ENCODE measurements around the gene CACNB2.

CACNB2 gene

DNA sequence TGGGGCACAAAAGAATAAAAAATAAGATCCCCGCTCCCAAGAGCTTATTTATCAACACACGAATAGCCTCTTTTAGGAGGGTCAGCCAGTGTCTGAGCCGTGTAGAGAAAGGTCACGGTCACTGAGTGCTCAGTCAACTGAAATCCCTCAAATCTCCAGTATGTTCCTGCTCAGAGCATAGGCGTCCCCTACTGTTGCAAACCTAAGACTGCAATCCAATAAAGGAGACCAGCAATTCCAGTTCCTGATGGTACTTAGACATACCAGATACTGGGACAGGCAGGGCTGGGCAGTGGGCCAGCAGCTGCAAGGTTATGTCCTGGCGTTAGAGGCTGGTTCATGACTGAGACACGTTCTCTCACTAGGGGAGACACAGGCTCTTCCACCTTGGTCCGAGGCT is 93.6 kb downstream of the CACNB2 start:
- no peak for DNase-seq

DNA sequence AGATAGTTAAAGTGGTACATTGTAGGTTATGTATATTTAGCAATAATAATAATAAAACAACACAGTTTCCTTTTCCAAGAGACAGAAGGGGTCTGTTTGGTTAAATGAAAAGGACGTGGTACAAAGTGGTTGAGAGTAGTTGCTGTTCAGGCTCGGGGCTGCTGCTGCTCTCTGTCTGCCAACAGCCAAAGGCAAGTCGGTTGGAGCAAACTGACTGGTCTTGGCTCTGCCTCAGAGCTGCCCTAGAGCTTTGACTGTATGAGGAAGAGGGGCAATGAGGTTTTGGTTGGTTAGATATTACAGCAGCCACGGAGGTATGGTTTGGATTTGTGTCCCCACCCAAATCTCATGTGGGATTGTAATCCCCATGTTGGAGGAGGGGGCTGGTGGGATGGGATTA is 95.3 kb downstream of the CACNB2 start:
- no peak for DNase-seq

DNA sequence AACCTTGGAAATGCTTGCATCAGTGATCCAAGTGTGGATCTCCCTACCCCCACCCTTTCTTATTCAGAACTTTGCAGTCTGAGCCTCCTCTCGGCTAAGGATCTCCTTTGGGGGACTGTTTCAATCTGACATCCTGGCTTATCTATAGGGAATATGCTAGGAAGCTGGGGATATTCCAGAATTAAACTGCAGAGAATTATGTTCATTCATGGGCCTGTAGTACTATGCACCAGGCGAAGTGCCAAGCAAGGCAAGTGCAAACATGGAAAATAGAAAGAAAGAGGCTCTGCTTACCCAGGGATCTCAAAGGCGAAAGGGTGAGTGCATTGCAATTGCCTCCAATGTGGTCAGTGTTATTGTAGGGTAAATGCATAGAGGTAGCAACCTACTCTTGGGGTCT is 96.5 kb downstream of the CACNB2 start:
- DNase-seq: no peak

DNA sequence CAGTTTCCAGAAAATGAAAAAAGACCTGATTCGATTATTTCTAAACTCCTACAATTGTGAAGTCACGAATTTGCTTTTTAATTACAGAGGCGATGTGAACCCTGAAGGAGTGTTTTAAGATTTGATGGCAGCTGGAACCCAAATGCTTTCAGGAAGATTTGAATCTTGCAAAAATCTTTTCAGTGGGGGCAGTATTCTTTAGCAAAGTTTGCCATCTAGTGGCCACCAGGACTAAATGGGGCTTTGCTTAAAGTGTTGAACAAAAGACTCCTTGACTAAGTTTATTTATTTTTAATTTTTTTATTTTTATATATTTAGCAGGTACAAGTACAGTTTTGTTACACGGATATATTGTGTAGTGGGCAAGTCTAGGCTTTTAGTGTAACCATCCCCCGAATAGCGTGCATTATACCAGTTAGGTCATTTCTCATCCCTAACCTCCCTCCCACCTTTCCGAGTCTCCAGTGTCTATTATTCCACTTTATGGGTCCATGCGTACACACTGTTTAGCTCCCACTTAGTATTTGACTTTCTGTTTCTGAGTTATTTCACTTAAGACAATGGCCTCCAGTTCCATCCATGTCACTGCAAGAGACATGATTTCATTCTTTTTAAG is 98.8 kb downstream of the CACNB2 start:
- DNase-seq: peak; percentile 53

DNA sequence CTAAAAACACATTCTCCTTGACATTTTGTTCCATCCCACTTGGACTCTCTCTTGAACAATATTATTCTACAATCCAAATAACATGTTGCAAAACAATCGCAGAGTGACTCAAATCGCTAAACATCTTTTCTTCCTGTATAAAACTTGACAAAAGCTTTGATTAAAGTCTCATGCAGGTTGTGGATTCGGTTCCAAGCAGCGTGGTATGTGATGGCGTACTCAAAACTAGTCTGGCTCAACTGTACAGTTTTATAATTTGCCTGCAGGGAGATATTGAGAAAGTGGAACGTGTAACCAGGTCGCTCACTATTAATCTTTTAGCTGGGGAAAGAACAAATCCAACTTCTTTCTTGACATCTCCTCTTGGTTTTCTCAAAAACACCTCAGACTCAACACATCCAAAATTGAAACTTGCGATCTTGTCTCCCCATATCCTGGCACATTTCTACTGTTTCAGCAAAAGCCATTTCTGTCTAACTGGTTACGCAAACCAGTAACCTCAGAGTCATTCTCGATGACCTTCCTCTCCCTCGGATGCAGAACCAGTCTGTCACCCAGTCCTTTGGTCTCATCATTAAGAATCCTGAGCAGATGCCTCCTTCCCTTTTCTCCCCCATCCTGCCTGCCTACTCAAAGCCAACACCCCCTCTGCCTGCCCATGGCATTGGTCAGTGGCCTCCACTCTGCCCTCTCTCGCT is 100.1 kb downstream of the CACNB2 start:
- DNase-seq: no peak

DNA sequence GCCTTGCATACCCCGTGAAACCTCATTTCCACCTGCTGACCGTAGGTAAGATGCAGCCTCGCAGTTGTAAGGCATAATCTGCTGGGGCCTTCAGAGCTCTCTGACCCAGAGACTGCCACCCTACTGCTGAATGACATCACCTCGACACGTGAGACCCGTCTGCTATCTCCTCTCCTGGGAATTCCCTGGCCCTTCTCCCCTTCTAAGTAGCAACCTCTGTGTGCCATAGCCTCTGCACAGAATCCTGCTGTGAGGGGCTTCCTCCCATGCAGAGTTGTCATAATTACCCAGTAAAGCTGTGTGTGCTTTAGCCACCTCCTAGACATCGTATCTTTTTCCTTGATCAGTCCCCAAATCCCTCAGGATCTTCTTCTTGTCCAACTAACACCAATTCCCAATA is 106.7 kb downstream of the CACNB2 start:
- DNase-seq: no peak

DNA sequence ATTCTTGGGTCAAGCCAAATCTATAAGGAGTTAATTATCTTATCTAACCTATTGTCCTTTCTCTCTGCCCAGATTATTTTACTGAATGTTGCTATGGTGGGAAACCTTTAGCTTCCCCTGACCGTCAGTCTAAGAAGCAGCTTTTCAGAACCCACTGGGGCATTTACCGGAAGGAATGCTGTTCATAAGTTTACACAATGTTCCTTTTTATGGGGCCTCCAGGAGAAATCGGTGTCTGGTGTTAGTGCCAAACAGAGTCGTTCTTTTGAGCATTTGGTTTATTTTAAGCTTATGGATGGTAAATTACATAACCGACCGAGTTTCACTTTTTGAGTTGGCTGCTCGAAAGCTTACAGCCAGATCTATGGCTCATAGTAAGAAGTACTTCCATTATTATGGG is 111.9 kb downstream of the CACNB2 start:
- DNase-seq: no peak

DNA sequence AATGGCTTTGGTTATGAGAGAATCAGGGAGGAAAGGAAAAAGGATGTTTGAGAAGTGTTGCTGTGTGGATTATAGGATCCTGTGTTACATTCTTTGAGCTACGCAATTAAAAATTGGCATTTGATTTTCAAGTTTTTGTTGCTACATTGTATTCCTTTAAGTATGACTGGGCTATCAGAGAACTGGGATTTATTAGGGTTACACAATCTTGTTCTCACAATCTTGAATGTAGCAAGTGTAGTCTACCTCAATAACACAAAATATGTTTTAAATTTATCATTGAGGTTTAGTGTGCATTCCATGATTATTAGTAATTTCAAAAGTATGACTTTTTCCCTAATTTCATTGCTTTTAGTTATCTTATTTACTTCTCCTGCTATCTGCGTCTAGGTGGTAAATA is 113.9 kb downstream of the CACNB2 start:
- no peak for DNase-seq

DNA sequence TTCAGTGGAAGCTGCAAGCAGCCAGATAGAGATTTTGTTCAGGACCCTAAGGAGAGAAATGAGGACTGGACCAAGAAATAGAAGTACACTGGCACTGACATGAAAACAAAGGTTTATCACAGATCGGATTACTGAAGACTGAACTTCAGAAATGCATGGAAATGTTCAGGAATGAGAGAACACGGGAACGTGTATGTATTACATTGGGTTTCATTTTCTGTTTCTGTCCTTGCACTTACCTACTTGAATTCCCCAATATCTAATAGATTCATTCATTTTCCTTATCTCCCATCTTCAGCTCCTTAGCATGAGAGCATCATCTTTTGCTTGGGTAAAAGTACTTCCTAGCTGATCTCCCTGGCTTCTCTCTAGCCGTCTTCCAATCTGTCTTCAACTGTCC is 114.5 kb downstream of the CACNB2 start:
- DNase-seq: no peak

DNA sequence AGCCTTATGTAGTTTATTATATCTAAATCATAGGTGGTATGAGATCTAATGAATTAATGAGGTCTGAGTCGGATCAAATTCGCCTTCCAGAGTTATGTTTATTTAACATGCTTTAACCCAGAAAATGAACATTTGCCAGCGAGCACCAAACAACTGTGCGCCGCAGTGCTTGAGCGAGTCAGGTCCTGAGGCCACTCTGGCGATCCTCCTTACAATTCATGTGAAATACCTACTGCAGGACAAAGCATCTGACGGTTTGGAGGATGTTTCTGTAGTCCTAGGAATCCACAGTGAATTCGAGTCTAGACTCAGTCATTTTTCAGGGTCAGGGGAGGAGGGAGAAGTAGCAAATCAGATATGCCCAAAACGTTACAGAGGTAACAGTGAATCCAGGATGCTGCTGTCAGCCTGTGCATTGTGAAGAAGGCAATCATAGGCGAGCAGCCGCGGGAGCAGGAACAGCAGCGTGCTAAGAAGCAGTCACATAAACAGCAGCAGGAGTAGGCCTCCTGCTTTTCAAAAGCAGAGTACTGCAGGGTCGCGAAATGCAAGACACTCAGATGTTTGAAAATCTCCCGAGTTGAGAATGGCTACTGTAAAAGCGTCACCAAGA is 120.2 kb downstream of the CACNB2 start:
- no peak for DNase-seq

DNA sequence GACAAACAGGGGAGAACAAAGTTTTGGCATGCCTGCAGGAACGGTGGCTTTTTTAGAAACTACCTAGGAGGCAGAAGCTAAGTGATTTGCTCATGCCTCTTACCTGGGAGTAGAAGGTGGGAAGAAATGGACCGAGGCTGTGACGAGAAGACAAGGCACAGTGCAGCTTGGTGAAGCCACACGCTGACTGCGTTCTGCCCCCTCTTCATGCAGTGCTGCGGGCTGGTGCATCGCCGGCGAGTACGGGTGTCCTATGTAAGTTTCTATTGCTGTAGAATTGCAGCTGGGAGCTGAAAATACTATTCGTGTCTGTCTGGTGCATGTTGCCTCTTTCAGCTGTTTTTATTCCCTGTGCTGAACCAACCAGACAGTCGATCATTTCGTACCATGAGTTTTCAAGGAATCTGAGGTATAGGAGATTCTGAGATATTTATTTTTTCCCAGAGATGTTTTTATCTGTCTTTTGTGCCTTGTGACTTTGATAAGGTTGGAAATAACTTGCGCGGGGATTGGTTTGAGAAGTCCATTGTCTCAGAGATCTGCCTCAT is 120.9 kb downstream of the CACNB2 start:
- no peak for DNase-seq

DNA sequence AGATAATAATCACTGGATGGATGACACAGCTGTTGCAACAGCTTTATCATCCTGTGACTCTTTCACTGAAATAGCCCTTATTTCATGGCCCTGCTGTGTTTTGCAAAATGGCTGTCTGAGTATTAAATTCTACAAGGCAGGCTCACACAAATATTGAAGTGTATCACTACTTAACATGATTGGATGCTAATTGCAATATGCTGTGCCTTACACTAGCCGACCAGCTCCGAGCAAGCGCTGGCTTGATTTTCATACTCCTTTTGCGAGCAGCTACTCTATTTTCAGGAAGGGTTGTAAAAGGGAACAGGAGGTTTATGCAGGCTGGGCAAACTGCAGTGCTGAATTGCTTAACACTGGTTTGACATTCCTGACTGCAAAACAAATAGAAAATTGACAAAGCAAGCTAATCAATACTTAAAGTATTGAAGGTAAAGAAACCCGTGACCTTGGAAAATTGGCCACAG is 121.6 kb downstream of the CACNB2 start:
- DNase-seq: no peak

DNA sequence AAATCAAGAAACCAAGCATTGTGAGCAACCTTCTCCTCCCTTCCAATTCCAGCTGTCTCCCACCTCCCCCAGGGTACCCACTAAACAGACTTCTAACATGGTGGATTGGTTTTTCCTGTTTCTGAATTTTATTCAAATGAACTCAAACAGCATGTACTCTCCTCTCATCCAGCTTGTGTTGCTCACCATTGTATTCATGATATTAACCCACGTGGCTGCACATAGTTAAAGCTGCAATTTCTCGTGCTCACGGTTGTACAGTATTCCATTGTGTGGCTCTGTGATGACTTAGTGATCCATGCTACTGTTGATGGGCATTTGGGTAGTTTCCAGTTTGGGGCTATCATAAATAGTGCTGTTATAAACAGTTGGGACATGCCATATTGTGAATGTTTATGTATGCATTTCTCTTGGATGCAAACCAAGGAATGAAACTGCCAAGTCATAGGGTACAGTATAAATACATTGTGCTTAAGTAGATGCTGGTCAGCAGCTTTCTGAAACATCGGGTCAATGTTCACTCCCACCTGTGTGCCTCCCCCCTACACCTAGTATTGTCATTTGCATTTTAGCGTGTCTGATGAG is 124.3 kb downstream of the CACNB2 start:
- DNase-seq: no peak

DNA sequence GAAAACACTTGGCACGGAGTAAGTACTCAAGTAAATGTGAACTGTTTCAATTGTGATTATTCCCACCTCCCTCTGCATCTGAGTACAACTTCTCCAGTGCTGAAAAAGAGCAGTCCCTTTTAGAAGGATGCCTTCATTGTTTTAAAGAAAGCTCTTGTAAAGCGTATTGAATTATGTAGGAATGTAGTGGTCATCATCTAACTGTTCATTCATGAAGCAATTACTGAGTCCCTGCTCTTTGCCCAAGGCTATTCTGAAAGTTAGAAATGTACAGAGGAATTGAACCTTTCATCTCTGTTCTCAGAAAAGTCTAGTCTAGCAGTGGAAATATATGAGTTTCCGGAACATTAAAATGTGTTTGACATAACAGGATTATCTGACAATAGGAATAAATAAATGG is 127.8 kb downstream of the CACNB2 start:
- no peak for DNase-seq

DNA sequence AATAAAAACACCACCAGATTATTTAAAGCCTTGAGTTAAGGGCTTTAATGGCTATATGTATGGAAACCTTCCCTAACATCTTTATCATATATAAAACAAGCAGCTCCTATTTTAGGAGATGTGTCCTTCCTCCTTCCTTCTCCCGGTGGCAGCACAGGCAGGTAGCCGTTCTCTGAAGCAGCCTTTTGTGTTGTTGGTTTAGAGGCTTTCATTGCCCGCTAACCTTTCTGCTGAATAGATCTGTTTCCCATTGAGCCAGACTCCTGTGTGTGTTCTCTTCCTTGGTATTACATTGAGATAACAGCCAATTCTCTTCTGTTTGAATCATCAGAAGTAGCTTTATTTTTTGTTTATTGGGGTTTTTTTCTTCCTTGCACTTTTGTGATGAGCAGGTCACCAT is 131.3 kb downstream of the CACNB2 start:
- DNase-seq: no peak

DNA sequence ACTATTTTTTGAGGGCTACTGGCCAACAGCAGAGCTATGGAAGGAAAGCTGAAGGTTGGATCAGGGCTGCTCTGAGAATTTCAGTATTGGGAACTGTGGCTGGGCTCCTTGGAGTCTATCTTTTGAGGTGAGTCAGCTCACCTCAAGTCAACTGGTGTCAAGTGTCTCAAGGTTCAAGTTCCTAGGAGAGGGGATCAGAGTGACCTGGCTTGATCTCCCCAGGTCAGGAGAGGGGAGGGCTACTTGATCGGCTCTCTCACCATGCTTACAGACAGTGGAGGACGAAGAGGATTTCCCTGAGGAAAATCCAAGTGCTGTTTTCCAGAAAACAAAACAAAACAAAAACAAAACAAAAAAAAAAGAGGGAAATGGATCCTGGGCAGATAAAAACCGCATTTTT is 132.8 kb downstream of the CACNB2 start:
- DNase-seq: no peak

DNA sequence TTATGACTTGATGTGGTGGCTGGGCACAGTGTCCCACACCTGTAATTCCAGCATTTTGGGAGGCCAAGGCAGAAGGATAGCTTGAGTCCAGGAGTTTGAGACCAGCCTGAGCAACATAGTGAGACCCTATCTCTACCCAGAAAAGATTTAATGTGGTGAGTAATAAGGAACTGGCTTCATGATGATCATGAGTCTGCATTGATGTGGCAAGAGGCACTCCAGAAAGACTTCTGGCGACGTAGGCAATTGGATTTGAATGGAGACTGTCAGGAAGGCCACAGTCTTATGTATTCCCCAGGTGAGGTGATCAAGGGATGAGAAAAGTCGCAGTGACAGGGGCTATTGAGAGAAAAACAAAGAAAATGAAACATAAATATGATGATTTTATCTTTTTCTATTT is 138.0 kb downstream of the CACNB2 start:
- DNase-seq: no peak

DNA sequence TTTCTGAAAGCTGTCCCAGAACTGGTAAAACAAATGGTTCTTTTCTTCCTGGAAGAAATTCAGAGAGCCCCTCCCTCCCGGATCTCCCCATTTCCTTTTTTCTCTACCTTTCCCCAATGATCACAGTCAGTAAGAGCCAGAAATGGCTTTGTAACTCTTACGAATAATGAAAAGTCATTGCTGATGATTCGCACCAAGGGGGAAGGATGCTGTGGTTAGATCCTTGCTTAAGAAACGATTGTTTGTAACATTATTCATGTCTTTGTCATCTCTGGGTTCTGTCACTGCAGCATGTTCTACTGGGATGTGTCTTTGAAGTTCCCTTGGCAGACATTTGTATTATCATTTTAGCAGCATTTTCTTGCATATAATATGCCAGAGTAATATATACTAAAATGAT is 138.9 kb downstream of the CACNB2 start:
- peak; percentile 75 for DNase-seq

DNA sequence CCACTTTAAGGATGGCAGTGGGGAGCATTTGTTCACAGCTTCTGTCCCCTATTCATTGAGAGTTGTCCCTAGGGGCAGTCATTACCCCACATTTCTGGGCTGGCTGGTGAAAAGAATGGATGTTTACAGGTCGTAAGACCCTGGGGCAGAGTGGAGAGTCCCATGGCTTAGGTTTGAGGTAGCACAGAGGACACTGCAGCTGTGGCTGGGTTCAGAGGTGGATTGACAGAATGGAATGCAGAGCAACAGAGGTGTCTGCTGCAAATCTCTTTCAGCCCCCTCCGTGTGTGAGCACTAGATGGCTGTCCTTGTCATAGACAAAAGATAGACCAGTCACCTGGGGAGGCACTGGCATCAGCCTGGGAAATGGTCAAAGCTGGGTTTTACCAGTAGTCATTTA is 141.9 kb downstream of the CACNB2 start:
- no peak for DNase-seq

DNA sequence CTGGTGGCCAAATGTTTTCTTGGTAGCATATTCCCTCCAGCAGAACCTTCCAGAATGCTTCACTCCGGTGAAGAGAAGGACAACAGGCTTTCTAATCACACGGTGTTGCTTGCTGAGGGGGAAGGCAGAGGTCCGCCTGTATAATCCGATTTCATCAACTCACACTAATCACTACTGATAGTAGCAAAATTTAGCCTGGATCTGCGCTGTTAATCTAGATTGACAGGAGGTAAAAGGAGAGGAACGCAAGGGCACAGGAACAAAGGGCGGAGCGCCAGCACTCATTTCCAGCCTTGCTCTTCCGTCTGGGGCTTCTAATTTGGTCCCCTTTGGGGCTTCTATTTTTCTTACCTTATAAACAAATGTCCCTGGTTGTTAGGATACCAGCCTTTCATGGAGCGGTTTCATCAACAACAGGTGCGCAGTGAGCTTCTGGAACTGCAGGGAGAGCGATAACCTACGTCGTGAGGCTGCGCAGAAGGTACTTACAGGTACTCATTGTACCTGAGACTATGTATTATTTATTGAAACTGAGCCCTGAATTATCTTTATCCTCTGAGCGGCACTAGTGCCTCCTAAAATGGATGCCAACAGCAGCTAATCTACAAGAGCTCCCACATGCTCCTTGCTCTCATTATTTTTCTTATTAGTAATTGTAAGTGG is 150.6 kb downstream of the CACNB2 start:
- no peak for DNase-seq

DNA sequence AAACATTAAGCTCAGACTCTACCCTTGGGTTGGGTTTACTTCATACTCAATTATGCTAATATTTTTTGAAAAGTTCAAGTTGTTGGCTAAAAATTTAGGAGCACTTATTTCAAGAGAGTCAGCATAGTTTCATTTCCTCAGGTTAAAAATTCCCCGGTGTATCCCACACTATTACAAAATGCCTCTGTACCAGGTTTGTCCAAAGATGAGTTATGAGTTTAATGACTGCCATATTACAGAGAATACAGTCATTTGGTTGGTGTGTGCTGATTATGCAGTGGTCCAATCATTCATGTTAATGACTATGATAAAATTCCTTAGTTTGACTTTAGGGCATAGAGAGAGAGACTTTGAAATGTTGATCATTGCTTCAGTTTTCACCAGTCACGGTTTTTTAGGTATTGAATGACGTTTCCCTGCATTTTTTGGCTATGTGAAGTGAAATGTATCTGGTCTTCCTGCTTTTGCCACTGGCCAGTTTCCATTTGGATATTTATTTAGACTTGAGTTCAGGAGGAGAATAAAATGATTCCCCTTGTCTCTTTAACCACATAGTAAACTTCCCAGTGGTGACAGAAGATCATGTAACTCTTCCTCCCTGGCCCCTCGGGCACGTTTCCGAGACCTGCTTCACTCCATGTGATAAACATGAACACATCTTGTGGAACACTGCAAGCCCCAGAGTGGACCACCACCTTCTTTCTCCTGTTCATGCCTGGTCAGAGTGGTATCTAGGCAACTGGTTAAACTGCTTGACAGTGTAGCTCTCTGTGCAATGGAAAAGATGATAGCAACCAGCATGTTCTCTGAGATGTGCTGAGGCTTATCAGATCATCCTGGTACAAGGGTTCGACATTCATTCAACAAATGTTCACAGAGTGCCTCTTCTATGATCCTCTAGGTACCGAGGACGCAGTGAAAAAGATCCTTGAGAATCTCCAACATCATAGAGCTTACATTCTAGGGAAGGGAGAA is 153.6 kb downstream of the CACNB2 start:
- no peak for DNase-seq

DNA sequence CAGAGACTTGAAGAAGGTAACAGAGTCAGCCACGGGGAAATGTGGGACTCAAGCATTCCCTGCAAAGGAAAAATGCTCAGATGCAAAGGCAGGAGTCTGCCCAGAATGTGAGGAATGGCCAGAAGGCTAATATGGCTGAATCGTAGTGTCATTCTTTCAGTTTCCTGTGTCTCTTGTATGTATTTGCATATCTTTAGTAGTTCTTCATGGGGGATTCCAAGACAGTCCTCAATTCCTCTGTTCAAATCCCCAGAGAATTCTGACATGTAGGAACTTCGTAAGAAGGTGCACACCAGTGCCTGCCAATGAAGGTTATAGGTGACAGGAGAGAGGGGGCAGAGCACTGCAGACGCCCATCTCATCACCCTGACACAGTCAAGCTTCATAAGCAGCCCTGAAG is 154.4 kb downstream of the CACNB2 start:
- DNase-seq: no peak
